ENCODE results near the gene SPARC. TPM values are rescaled to one million over a fixed set of nuclear protein-coding genes. Genes with fewer than 3 reads are reported as not detected.

Gene SPARC
- total RNA-seq, 4 donors from 2014 or later = 47.6 to 177 (median 68.6) TPM

DNA sequence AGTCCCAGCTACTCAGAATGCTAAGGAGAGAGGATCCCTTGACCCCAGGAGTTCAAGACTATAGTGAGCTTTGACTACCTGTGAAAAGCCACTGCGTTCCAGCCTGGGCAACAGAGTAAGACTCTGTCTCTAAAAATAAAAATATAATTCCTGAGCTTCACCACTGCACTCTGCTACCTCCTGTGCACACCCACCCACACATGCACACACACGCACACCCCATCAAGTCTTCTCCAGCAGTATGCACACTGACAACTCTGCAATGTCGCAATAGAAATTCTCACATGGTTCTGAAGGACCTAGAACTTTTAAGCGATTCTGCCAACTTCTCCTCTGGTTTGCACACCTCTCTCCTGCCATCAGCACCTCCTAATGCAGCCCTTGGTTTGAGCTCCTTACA, 48.1 kb downstream of the SPARC start:
- no peak for DNase-seq
- H3K36me3 ChIP-seq = no peaks in the 10 kb centered on the region
- H3K27ac ChIP-seq = no peak overlapping the region
- no peaks in the 10 kb centered on the region for H3K4me1 ChIP-seq
- no peaks in the 10 kb centered on the region for H3K27me3 ChIP-seq
- no peak overlapping the region for H3K4me3 ChIP-seq
- H3K9me3 ChIP-seq = no peaks in the 10 kb centered on the region
- no peak for TF ChIP-seq POLR2A (IDR thresholded peaks at IDR 0.05)
- TF ChIP-seq, protein P1, sequence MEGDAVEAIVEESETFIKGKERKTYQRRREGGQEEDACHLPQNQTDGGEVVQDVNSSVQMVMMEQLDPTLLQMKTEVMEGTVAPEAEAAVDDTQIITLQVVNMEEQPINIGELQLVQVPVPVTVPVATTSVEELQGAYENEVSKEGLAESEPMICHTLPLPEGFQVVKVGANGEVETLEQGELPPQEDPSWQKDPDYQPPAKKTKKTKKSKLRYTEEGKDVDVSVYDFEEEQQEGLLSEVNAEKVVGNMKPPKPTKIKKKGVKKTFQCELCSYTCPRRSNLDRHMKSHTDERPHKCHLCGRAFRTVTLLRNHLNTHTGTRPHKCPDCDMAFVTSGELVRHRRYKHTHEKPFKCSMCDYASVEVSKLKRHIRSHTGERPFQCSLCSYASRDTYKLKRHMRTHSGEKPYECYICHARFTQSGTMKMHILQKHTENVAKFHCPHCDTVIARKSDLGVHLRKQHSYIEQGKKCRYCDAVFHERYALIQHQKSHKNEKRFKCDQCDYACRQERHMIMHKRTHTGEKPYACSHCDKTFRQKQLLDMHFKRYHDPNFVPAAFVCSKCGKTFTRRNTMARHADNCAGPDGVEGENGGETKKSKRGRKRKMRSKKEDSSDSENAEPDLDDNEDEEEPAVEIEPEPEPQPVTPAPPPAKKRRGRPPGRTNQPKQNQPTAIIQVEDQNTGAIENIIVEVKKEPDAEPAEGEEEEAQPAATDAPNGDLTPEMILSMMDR (IDR thresholded peaks at IDR 0.05) = no peak

GRCh38 chr5:151637676-151638075, 49.0 kb downstream of the SPARC start:
- H3K4me1 ChIP-seq = no peaks in the 10 kb centered on the region
- no peak overlapping the region for H3K4me3 ChIP-seq
- TF ChIP-seq, protein P1 (IDR thresholded peaks at IDR 0.05) = no peak
- TF ChIP-seq POLR2A (IDR thresholded peaks at IDR 0.05) = no peak
- H3K27me3 ChIP-seq = no peaks in the 10 kb centered on the region
- DNase-seq = no peak
- no peak overlapping the region for H3K27ac ChIP-seq
- no peaks in the 10 kb centered on the region for H3K9me3 ChIP-seq
- H3K36me3 ChIP-seq = no peaks in the 10 kb centered on the region

DNA sequence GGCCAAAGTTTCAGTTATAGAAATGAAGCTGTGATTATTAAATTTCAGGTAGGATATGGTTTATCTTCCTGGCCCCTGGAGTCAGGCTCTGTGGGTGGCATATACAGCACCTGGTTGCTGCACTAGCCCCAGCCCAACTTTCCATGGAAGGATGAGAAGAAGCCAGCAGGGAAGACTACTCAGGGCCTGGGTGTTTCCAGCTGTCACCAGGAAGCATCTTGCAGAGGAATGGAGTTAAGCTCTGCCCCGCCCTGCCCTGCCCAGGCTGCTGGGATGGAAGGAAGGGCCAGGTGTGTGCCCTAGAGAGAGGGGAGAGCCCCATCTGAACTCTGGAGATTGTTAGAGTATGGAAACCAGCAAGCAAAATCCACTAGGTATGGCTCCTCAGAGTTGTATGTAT, 52.8 kb downstream of the SPARC start:
- no peaks in the 10 kb centered on the region for H3K27me3 ChIP-seq
- no peak overlapping the region for H3K27ac ChIP-seq
- no peaks in the 10 kb centered on the region for H3K9me3 ChIP-seq
- no peak overlapping the region for H3K4me3 ChIP-seq
- no peak for TF ChIP-seq POLR2A (IDR thresholded peaks at IDR 0.05)
- TF ChIP-seq, protein P1 (IDR thresholded peaks at IDR 0.05) = no peak
- H3K4me1 ChIP-seq = no peaks in the 10 kb centered on the region
- no peak for DNase-seq
- no peaks in the 10 kb centered on the region for H3K36me3 ChIP-seq

DNA sequence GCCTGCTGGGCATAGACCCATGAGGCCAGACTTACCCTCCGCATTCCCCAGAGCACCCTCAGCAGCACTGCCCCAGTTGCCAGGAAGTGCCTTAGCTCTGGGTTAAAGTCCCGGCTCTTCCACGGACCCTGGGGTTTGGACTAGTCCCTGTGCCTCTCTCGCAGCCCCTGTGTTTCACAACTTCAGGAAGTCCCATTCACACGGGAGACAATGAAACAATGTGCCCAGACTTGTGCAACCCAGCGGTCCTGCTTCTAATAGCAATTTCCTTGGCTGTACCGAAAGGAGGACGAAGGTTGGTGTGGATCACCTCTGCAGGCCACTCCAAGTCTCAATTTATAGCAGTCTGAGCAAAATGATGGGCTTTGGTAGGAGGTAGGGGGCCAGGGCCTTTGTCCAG, 53.8 kb downstream of the SPARC start:
- H3K4me3 ChIP-seq = no peak overlapping the region
- no peak for DNase-seq
- H3K27me3 ChIP-seq = no peaks in the 10 kb centered on the region
- TF ChIP-seq, protein P1 (IDR thresholded peaks at IDR 0.05) = no peak
- no peak for TF ChIP-seq POLR2A (IDR thresholded peaks at IDR 0.05)
- no peaks in the 10 kb centered on the region for H3K4me1 ChIP-seq
- H3K27ac ChIP-seq = no peak overlapping the region
- H3K9me3 ChIP-seq = no peaks in the 10 kb centered on the region
- no peaks in the 10 kb centered on the region for H3K36me3 ChIP-seq

- H3K4me1 ChIP-seq = no peaks in the 10 kb centered on the region
- H3K27me3 ChIP-seq = no peaks in the 10 kb centered on the region
- TF ChIP-seq POLR2A (IDR thresholded peaks at IDR 0.05) = no peak
- TF ChIP-seq, protein P1 (IDR thresholded peaks at IDR 0.05) = no peak
- H3K9me3 ChIP-seq = no peaks in the 10 kb centered on the region
- no peak for DNase-seq
- no peak overlapping the region for H3K4me3 ChIP-seq
- no peaks in the 10 kb centered on the region for H3K36me3 ChIP-seq
- no peak overlapping the region for H3K27ac ChIP-seq
Observed at GRCh38 chr5:151632524-151632923, 54.2 kb downstream of the SPARC start.

DNA sequence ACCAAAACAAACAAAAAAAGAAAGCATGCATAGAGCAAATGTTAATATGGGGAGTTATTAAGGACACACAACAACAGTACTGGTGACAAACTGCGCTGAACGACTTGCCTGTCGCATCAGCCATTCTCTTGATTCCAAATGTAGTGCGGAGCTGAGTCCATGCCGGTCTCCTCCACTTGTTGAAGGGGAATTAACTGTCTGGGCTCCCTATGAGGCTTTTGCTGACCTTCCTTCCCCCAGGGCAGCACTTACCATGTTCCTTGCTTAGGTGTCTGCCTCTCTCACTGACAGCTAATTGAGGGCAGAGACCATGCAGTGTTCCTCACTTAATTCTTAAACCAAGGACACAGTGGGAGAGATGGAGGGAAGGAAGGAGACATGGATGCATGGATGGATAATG, 54.8 kb downstream of the SPARC start:
- Histone ChIP-seq H3K9me3 (no peaks in the 10 kb centered on the region), H3K27me3 (no peaks in the 10 kb centered on the region), H3K4me3 (no peak overlapping the region), H3K36me3 (no peaks in the 10 kb centered on the region), H3K27ac (no peak overlapping the region), H3K4me1 (no peaks in the 10 kb centered on the region)
- TF ChIP-seq, protein P1 (IDR thresholded peaks at IDR 0.05) = no peak
- TF ChIP-seq POLR2A (IDR thresholded peaks at IDR 0.05) = no peak
- DNase-seq = no peak

All from Peyer's patch (tissue), 4 donors.